Thymus (tissue), 14 donors: ENCODE results near the gene EMILIN2. TPM values are rescaled to one million over a fixed set of nuclear protein-coding genes. Genes with fewer than 3 reads are reported as not detected.
"Not testable (repeated sequence)": the region's sequence is repeated elsewhere in the genome, so short reads cannot be mapped to it uniquely, and the experiment has no call there.

ENCODE experiments used
- DNase-seq, 9 donors: peaks; one replicate each; pipeline ENCODE4 v3.0.0-alpha.2; 2013; ENCODE audit warnings: low spot score in 9 of 9, low read depth in 6 of 9, missing footprints in 1 of 9
- H3K27ac ChIP-seq, 2 donors: one replicate each; pipeline ENCODE4 v1.5.1; 2013; ENCODE audit warnings: control low read depth in 1 of 2, low read depth in 1 of 2, low read length in 1 of 2, mild to moderate bottlenecking in 1 of 2, moderate library complexity in 1 of 2
- H3K27me3 ChIP-seq, 2 donors: one replicate each; pipeline ENCODE4 v1.5.1; 2013; ENCODE audit warnings: low read length in 1 of 2; ENCODE audit not compliant: control insufficient read depth in 2 of 2, insufficient read depth in 1 of 2
- H3K36me3 ChIP-seq, 2 donors: one replicate each; pipeline ENCODE4 v1.5.1; 2013; ENCODE audit warnings: low read length in 1 of 2, mild to moderate bottlenecking in 1 of 2, moderate library complexity in 1 of 2; ENCODE audit not compliant: control insufficient read depth in 2 of 2, insufficient read depth in 2 of 2
- H3K4me1 ChIP-seq, 2 donors: one replicate each; pipeline ENCODE4 v1.5.1; 2013; ENCODE audit warnings: low read length in 2 of 2; ENCODE audit not compliant: control insufficient read depth in 2 of 2, insufficient read depth in 2 of 2
- H3K4me3 ChIP-seq, 2 donors: one replicate each; pipeline ENCODE4 v1.5.1; 2013; ENCODE audit warnings: low read length in 2 of 2, control low read depth in 1 of 2, mild to moderate bottlenecking in 1 of 2
- H3K9me3 ChIP-seq, 2 donors: one replicate each; pipeline ENCODE4 v1.5.1; 2013; ENCODE audit warnings: low read length in 1 of 2, mild to moderate bottlenecking in 1 of 2; ENCODE audit not compliant: control insufficient read depth in 2 of 2, insufficient read depth in 1 of 2
- WGBS: extraction: QIAGEN DNeasy Blood & Tissue Kit; methylation state at CpG from one replicate; pipeline ENCODE4 v1.1.7; 2013; 5-methylcytosine and 5-hydroxymethylcytosine counted together
- long read RNA-seq, 10 donors: transcript quantifications; one replicate each; lab custom pipeline, GENCODE V29; 2026
- polyA plus RNA-seq: library from polyadenylated mRNA; stranded (reverse); fragments of 200-250 nt; gene quantifications from one replicate; pipeline ENCODE4 v1.2.3, GENCODE V29; 2013
- total RNA-seq: library from RNA; stranded (reverse); fragments of 120-200 nt; gene quantifications from one replicate; pipeline ENCODE4 v1.2.4, GENCODE V29; 2013
- donor health status: healthy.

Gene EMILIN2
- total RNA-seq (19.3 TPM), polyA plus RNA-seq (27.2 TPM)
- long read RNA-seq, donor 1, partial matches to known transcripts: 0 of 1 reads
- long read RNA-seq, donor 1, other reads (novel, unspliced or antisense): 0 of 1 reads
- long read RNA-seq, donor 2, full-length matches to known transcripts: 11 of 16 reads
- long read RNA-seq, donor 2, partial matches to known transcripts: 5 of 16 reads
- long read RNA-seq, donor 2, other reads (novel, unspliced or antisense): 0 of 16 reads
- long read RNA-seq, donor 3, full-length matches to known transcripts: 9 of 9 reads
- long read RNA-seq, donor 3, partial matches to known transcripts: 0 of 9 reads
- long read RNA-seq, donor 3, other reads (novel, unspliced or antisense): 0 of 9 reads
- long read RNA-seq, donor 4, partial matches to known transcripts: 0 of 2 reads
- long read RNA-seq, donor 4, other reads (novel, unspliced or antisense): 0 of 2 reads
- long read RNA-seq, donor 5, full-length matches to known transcripts: 6 of 6 reads
- long read RNA-seq, donor 5, partial matches to known transcripts: 0 of 6 reads
- long read RNA-seq, donor 5, other reads (novel, unspliced or antisense): 0 of 6 reads
- long read RNA-seq, donor 6, full-length matches to known transcripts: 7 of 7 reads
- long read RNA-seq, donor 6, partial matches to known transcripts: 0 of 7 reads
- long read RNA-seq, donor 6, other reads (novel, unspliced or antisense): 0 of 7 reads
- long read RNA-seq, donor 7: 0 reads
- long read RNA-seq, donor 8: 0 reads
- long read RNA-seq, donor 9, full-length matches to known transcripts: 4 of 4 reads
- long read RNA-seq, donor 9, partial matches to known transcripts: 0 of 4 reads
- long read RNA-seq, donor 9, other reads (novel, unspliced or antisense): 0 of 4 reads
- long read RNA-seq, donor 10, full-length matches to known transcripts: 11 of 11 reads
- long read RNA-seq, donor 10, partial matches to known transcripts: 0 of 11 reads
- long read RNA-seq, donor 10, other reads (novel, unspliced or antisense): 0 of 11 reads

DNA sequence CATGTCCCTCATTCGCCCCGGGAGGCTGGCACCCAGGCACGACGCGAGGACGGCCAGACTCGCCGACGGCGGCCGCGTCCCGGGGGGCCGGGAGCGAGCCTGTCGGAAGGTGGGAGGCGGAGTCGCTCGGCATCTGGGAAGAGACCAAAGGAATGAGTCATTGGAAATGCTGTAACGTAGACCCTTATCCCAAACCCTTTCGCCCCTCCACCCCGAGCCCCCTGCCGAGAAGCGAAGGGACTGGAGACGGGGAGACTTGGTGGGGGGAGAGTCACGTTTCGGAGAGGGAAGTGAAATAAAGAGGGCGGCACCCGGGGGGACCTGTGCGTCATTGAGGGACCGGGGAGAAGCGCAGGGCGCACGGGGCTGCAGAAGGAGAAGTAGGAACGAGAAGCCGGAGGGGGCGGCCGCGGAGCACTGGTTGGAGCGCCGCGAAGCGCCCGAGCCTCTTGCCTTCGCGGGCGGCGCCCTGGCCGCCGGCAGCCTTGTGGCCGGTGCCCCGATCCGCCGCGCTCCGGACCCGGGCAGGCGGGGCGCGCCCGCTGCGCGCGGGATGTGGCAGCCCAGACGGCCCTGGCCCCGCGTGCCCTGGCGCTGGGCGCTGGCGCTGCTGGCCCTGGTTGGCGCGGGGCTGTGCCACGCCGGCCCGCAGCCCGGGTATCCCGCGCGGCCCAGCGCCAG, at the start of gene EMILIN2:
Gene EMILIN2 (plus strand): TSS at position 371 of the 681 bp plus-strand sequence. CDS start 183 bp downstream, at position 554.
- Histone ChIP-seq H3K4me1 (peaks cover 0 to 12% of the 10 kb centered on the region in 2 donors), H3K9me3 (peaks cover 0 to 3% of the 10 kb centered on the region in 2 donors), H3K27me3 (peaks cover 42 to 80% of the 10 kb centered on the region in 2 donors), H3K36me3 (no peaks in the 10 kb centered on the region), H3K27ac (peak within 1 kb of the TSS; percentile 66 to 72), H3K4me3 (peak within 1 kb of the TSS; percentile 43 to 45)
- WGBS: under 1% methylated on average over 80 of the region's 80 CpGs
- peak in 1 of 9 donors; percentile 15 for DNase-seq

DNA sequence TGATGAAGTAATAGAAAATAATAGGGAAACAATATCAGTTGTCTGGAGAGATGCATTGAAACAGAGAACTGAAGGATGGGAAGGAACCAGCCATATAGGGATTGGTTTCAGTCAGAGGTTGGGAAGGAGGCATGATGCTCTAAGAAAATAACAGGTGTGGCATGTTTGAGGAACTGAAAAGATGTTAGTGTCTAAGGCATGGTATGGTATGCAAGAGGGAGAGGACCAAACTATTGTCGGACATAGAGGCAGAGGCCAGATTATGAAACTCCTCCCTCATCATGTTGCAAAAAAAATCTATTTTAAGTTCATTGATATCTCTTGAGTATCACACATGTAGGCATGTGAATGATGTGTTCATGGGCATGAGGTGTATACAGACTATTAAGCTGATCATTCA, 48.9 kb upstream of the EMILIN2 start:
- H3K27ac ChIP-seq: no peak overlapping the region
- no peaks in the 10 kb centered on the region for H3K9me3 ChIP-seq
- no peaks in the 10 kb centered on the region for H3K27me3 ChIP-seq
- peaks cover 12 to 64% of the 10 kb centered on the region in 2 donors for H3K36me3 ChIP-seq
- no peaks in the 10 kb centered on the region for H3K4me1 ChIP-seq
- WGBS: 94% methylated on average over 1 of the region's 1 CpG
- DNase-seq: no peak
- H3K4me3 ChIP-seq: no peak overlapping the region

DNA sequence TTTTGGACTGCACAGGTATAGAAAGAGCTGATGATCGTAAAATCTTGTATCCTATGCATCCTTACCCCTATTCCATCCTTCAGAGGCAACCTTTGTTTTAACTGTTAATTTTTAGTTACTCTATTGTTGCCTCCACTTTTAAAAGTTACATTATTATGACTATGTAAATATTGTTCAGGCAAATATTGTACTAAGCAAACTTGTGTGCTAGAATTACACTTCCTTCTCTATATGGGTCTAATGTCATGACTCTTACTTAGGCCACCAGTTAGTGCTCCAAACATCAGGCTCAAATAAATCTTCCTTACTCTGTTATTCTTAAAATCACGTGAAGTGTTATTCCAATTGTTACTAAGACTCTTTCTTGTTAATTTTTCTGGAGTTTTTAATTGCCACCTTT, 47.4 kb upstream of the EMILIN2 start:
- no peak for DNase-seq
- H3K27ac ChIP-seq: no peak overlapping the region
- no peak overlapping the region for H3K4me3 ChIP-seq
- no peaks in the 10 kb centered on the region for H3K9me3 ChIP-seq
- H3K27me3 ChIP-seq: no peaks in the 10 kb centered on the region
- H3K36me3 ChIP-seq: peaks cover 12 to 58% of the 10 kb centered on the region in 2 donors
- no peaks in the 10 kb centered on the region for H3K4me1 ChIP-seq
- 75% methylated on average over 2 of the region's 2 CpGs for WGBS

DNA sequence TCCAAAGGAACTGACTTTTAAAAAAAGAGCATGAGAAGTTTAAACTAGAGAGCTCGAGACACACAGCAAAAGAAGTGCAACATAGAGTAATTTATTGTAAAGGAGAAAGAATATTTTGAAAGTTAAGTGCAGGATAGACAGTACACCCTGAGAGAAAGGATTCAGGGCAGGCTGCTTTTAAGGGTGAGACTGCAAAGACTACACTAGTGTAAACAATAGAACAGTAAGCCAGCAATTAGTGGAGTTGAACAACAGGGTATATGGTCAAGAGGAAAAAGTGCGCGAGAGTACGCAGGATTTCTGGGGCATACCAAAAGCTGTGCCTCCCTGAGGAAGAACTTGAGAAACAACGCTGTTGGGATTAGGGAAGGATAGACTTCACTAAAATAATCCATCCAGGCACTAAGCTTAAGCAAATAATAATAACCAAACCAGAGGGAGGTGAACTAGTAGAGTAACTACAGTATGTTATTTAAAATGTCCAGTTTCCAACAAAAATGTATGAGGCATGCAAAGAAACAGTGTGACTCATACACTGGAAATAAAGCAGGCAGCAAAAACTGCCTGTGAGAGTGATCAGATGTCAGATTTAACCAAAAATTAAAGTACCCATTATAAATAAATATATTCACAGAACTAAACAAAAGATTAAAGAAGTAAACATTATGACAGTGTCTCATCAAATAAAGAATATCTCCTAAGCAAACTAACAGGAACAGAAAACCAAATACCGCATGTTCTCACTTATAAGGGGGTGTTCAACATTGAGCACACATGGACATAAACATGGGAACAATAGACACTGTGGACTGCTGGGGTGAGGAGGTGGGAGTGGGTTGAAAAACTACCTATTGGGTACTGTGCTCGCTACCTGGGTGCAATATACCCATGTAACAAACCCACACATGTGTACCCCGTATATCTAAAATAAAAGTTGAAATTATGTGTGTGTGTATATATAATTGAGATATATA, 40.5 kb upstream of the EMILIN2 start:
- Histone ChIP-seq H3K4me1 (no peaks in the 10 kb centered on the region), H3K4me3 (no peak overlapping the region), H3K27me3 (no peaks in the 10 kb centered on the region), H3K27ac (no peak overlapping the region), H3K9me3 (peaks cover 0 to 7% of the 10 kb centered on the region in 2 donors), H3K36me3 (peaks cover 3 to 14% of the 10 kb centered on the region in 2 donors)
- no peak for DNase-seq
- 97% methylated on average over 8 of the region's 8 CpGs for WGBS

GRCh38 chr18:2808640-2809039, 38.2 kb upstream of the EMILIN2 start:
- H3K9me3 ChIP-seq, H3K27me3 ChIP-seq, H3K4me1 ChIP-seq, DNase-seq, H3K4me3 ChIP-seq, H3K27ac ChIP-seq, H3K36me3 ChIP-seq: not testable (repeated sequence)
- 97% methylated on average over 2 of the region's 2 CpGs for WGBS

DNA sequence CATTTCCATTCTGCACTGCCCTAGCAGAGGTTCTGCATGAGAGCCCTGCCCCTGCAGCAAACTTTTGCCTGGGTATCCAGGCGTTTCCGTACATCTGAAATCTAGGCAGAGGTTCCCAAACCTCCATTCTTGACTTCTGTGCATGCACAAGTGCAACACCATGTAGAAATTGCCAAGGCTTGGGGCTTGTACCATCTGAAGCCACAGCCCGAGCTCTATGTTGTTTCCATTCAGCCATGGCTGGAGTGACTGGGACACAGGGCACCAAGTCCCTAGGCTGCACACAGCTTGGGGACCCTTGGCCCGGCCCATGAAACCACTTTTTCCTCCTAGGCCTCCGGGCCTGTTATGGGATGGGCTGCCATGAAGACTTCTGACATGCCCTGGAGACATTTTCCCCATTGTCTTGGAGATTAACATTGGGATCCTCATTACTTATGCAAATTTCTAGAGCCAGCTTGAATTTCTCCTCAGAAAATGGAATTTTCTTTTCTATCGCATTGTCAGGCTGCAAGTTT, 37.1 kb upstream of the EMILIN2 start:
- H3K27ac ChIP-seq, H3K9me3 ChIP-seq, H3K27me3 ChIP-seq, H3K4me3 ChIP-seq, H3K4me1 ChIP-seq, H3K36me3 ChIP-seq, DNase-seq: not testable (repeated sequence)
- WGBS: 90% methylated on average over 6 of the region's 6 CpGs

DNA sequence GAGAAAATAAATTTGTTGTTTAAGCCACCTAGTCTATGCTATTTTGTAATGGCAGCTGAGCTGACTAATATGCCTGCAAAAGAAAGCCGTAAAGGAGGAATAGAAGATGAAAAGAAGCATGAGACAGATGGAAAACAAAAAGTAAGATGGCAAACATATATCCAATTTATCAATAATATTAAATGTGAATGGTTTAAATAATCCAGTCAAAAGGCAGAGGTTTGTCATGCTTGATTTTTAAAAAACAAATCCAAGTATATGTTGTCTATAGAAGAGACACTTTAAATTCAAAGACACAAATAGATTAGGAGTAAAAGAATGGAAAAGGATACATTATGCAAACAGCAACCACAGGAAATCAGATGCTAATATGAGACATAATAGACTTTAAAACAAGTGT, 35.4 kb upstream of the EMILIN2 start:
- no peak for DNase-seq
- H3K36me3 ChIP-seq: no peaks in the 10 kb centered on the region
- no peaks in the 10 kb centered on the region for H3K27me3 ChIP-seq
- H3K9me3 ChIP-seq: peaks cover 0 to 7% of the 10 kb centered on the region in 2 donors
- H3K4me3 ChIP-seq: no peak overlapping the region
- WGBS: 98% methylated on average over 1 of the region's 1 CpG
- H3K4me1 ChIP-seq: no peaks in the 10 kb centered on the region
- no peak overlapping the region for H3K27ac ChIP-seq

GRCh38 chr18:2814928-2815327, 31.9 kb upstream of the EMILIN2 start:
- no peaks in the 10 kb centered on the region for H3K36me3 ChIP-seq
- H3K9me3 ChIP-seq: no peaks in the 10 kb centered on the region
- H3K4me1 ChIP-seq: no peaks in the 10 kb centered on the region
- H3K27me3 ChIP-seq: no peaks in the 10 kb centered on the region
- H3K4me3 ChIP-seq: no peak overlapping the region
- no peak overlapping the region for H3K27ac ChIP-seq
- WGBS: 99% methylated on average over 2 of the region's 2 CpGs
- no peak for DNase-seq
